HCT116 (cell line): ENCODE measurements around the gene ELMO2. TPM values are rescaled to one million over a fixed set of nuclear protein-coding genes. Genes with fewer than 3 reads are reported as not detected.

Experiments
- ATAC-seq: fragments of 200-7000 bp; cut with Tn5 transposase; 2 replicates; pipeline ENCODE4 v1.9.1; 2020; ENCODE audit warnings: mild to moderate bottlenecking, moderate library complexity
- BruUV-seq: library from RNA; stranded (reverse); fragments of 400-500 nt; replicated peaks from 2 replicates; lab custom pipeline; 2021; lab: Mats Ljungman, UMichigan
- CTCF ChIA-PET: fragments of 300-600 bp; sonication (Branson Sonifier 250); formaldehyde crosslinking; loops from one replicate; lab custom pipeline; 2021; ENCODE audit warnings: antibody characterized with exemption; lab: Charles Lee
- POLR2A ChIA-PET: fragments of 300-600, 350-600 bp; sonication (Branson Sonifier 250); formaldehyde crosslinking; loops from one replicate; lab custom pipeline; 2021; ENCODE audit warnings: antibody characterized with exemption; lab: Charles Lee
- RAD21 ChIA-PET, 2 experiments: fragments of 300-600 bp; sonication (Branson Sonifier 250); formaldehyde crosslinking; loops; one replicate each; lab custom pipeline; 2023; ENCODE audit warnings: low total read pairs in 2 of 2; ENCODE audit not compliant: uncharacterized antibody in 2 of 2, unreplicated experiment in 2 of 2, low non-redundant PET in 1 of 2; lab: Charles Lee
- DNase-seq: peaks from one replicate; pipeline ENCODE4 v3.0.0-alpha.2; 2010; ENCODE audit warnings: low read depth, low spot score
- H2AFZ ChIP-seq: fragments of 200-600 bp; shearing (Covaris generic), sonication (generic); 2 replicates; pipeline ENCODE4 v1.6.1; 2017; ENCODE audit warnings: low read depth, mixed run types, mixed read lengths, antibody characterized with exemption, low read length; ENCODE audit not compliant: poor library complexity, severe bottlenecking
- H3K27ac ChIP-seq: 2 replicates; pipeline ENCODE4 v1.5.1; 2012; ENCODE audit warnings: low read depth, low read length
- H3K27me3 ChIP-seq: fragments of 200-600 bp; sonication (generic); 2 replicates; pipeline ENCODE4 v1.6.1; 2016; ENCODE audit warnings: mixed run types, low read length, mixed read lengths; ENCODE audit not compliant: insufficient read depth
- H3K36me3 ChIP-seq, 2 experiments: fragments of 200-500 bp in 1 of 2; fragments of 200-600 bp in 1 of 2; sonication (Bioruptor generic) in 1 of 2; sonication (generic) in 1 of 2; 2 replicates each; pipeline versions ENCODE4 v1.5.1 to v1.6.1; 2014 to 2016; ENCODE audit warnings: low read length in 2 of 2, inconsistent platforms in 1 of 2, mixed read lengths in 1 of 2, mixed run types in 1 of 2; ENCODE audit not compliant: insufficient read depth in 2 of 2, control insufficient read depth in 1 of 2
- H3K4me1 ChIP-seq, 2 experiments: fragments of 200-600 bp in 1 of 2; sonication (generic) in 1 of 2; 2 replicates each; pipeline versions ENCODE4 v1.5.1 to v1.6.1; 2012 to 2017; ENCODE audit warnings: low read length in 2 of 2, inconsistent platforms in 1 of 2, mild to moderate bottlenecking in 1 of 2, mixed read lengths in 1 of 2, mixed run types in 1 of 2, moderate library complexity in 1 of 2; ENCODE audit not compliant: insufficient read depth in 2 of 2, control insufficient read depth in 1 of 2
- H3K4me2 ChIP-seq: fragments of 200-600 bp; sonication (generic); 2 replicates; pipeline ENCODE4 v1.6.1; 2017; ENCODE audit warnings: mixed run types, low read length, mixed read lengths
- H3K4me3 ChIP-seq, 2 experiments: fragments of 200-600 bp in 1 of 2; sonication (generic) in 1 of 2; replicated peaks in 1 of 2; 2 replicates each; pipeline ENCODE4 v1.5.1; 2011 to 2016; ENCODE audit warnings: low read length in 2 of 2, control low read depth in 1 of 2, low read depth in 1 of 2, mild to moderate bottlenecking in 1 of 2, mixed read lengths in 1 of 2, mixed run types in 1 of 2
- H3K79me2 ChIP-seq: fragments of 200-600 bp; sonication (generic); 2 replicates; pipeline ENCODE4 v1.6.1; 2017; ENCODE audit warnings: mild to moderate bottlenecking, mixed run types, low read length, moderate library complexity, mixed read lengths; ENCODE audit not compliant: insufficient read depth
- H3K9ac ChIP-seq: fragments of 200-600 bp; sonication (generic); 2 replicates; pipeline ENCODE4 v1.6.1; 2016; ENCODE audit warnings: low read length, mixed read lengths
- H3K9me2 ChIP-seq: fragments of 200-600 bp; sonication (generic), shearing (Covaris generic); 2 replicates; pipeline ENCODE4 v1.6.1; 2017; ENCODE audit warnings: mixed run types, mild to moderate bottlenecking, moderate library complexity; ENCODE audit not compliant: insufficient read depth
- H3K9me3 ChIP-seq, 2 experiments: fragments of 200-500 bp in 1 of 2; fragments of 200-600 bp in 1 of 2; sonication (Bioruptor generic) in 1 of 2; sonication (generic) in 1 of 2; 2 replicates each; pipeline ENCODE4 v1.6.1; 2014 to 2017; ENCODE audit warnings: low read length in 2 of 2, mixed read lengths in 2 of 2, inconsistent platforms in 1 of 2, low read depth in 1 of 2, mild to moderate bottlenecking in 1 of 2, mixed run types in 1 of 2, moderate library complexity in 1 of 2; ENCODE audit not compliant: control insufficient read depth in 1 of 2, insufficient read depth in 1 of 2
- H4K20me1 ChIP-seq: fragments of 200-600 bp; sonication (generic), shearing (Covaris generic); 2 replicates; pipeline ENCODE4 v1.6.1; 2017; ENCODE audit warnings: mixed run types, mild to moderate bottlenecking, moderate library complexity; ENCODE audit not compliant: insufficient read depth
- ATF3 ChIP-seq: IDR thresholded peaks from 2 replicates; pipeline ENCODE4 v1.6.1; 2012
- CBX3 ChIP-seq: IDR thresholded peaks from 2 replicates; pipeline ENCODE4 v1.6.1; 2012; ENCODE audit warnings: low read depth
- POLR2A ChIP-seq: IDR thresholded peaks from 2 replicates; pipeline ENCODE4 v1.7.0; 2011; ENCODE audit warnings: borderline replicate concordance; ENCODE audit not compliant: insufficient read depth, insufficient read length; ENCODE audit errors: extremely low read depth
- POLR2AphosphoS5 ChIP-seq: IDR thresholded peaks from 2 replicates; pipeline ENCODE4 v1.6.1; 2011; ENCODE audit warnings: mild to moderate bottlenecking, low read depth, low read length, moderate library complexity
- RAD21 ChIP-seq: IDR thresholded peaks from 2 replicates; pipeline ENCODE4 v1.6.1; 2012; ENCODE audit warnings: low read depth, mild to moderate bottlenecking
- SRF ChIP-seq: IDR thresholded peaks from 2 replicates; pipeline ENCODE4 v1.6.1; 2012; ENCODE audit warnings: low read depth
- ZFX ChIP-seq: fragments of 450-650 bp; IDR thresholded peaks from 2 replicates; pipeline ENCODE4 v1.6.1; 2017
- intact Hi-C: fragments of 100-400 bp; cut with micrococcal nuclease; formaldehyde crosslinking; loops from 2 replicates; pipeline ENCODE4 v1.10.0; 2022
- total RNA-seq: library from RNA; stranded (reverse); gene quantifications from one replicate; pipeline ENCODE4 v1.2.1, GENCODE V29; 2021; ENCODE audit not compliant: unreplicated experiment

ELMO2 gene
- total RNA-seq, 1 experiment from 2014 or later, result 22.9 TPM

DNA sequence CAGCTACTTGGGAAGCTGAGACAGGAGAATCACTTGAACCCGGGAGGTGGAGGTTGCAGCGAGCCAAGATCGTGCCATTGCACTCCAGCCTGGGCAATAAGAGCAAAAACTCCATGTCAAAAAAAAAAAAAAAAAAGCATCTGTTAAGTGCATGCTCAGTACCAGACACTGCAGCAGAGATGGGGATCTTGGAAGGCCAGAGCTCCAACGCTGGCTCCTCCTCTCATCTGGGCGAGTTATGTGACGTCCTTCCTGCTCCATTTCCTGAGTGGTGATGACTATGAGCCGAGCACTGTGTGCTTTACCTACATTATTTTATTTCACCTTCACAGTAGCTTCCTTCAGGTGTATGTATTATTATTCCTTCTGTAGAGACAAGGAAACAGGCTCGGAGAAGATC is 59.6 kb downstream of the ELMO2 start:
- no peak overlapping the region for H3K27ac ChIP-seq
- TF ChIP-seq ZFX (no peak), SRF (no peak), POLR2A (no peak), CBX3 (no peak), POLR2AphosphoS5 (no peak), ATF3 (no peak)
- peaks cover 10% of the 10 kb centered on the region; the same call in 1 of the 2 replicates for H3K27me3 ChIP-seq
- no peak overlapping the region for H3K4me3 ChIP-seq
- no peaks in the 10 kb centered on the region for H3K9me3 ChIP-seq
- H4K20me1 ChIP-seq, result no peaks in the 10 kb centered on the region
- BruUV-seq, result no TSS peak
- intact Hi-C loops, result no loop called here
- H3K4me1 ChIP-seq, result 0 out of 4 replicates have a peak, but pooled peaks cover 0 to 3% of the 10 kb centered on the region in 2 experiments
- CTCF ChIA-PET, result no interaction called here
- no peaks in the 10 kb centered on the region for H3K9me2 ChIP-seq
- H3K79me2 ChIP-seq, result no peaks in the 10 kb centered on the region
- DNase-seq, result no peak
- no peak overlapping the region for H3K9ac ChIP-seq
- H3K4me2 ChIP-seq, result no peak overlapping the region
- H2AFZ ChIP-seq, result no peak overlapping the region
- RAD21 ChIA-PET, result no interaction called here
- no peak for ATAC-seq
- POLR2A ChIA-PET, result no interaction called here
- peaks cover 0 to 6% of the 10 kb centered on the region in 2 experiments; a peak in 1 of 4 replicates for H3K36me3 ChIP-seq

GRCh38 chr20:46344488-46345162 is 61.8 kb downstream of the ELMO2 start:
- H3K4me1 ChIP-seq, result no peaks in the 10 kb centered on the region
- no peak overlapping the region for H3K27ac ChIP-seq
- intact Hi-C loops, result no loop called here
- ChIA-PET CTCF (no interaction called here), RAD21 (no interaction called here), POLR2A (no interaction called here)
- no peak overlapping the region for H3K4me3 ChIP-seq
- H2AFZ ChIP-seq, result no peak overlapping the region
- DNase-seq, result no peak
- no peaks in the 10 kb centered on the region; a peak in 1 of 4 replicates for H3K36me3 ChIP-seq
- no TSS peak for BruUV-seq
- no peak overlapping the region for H3K9ac ChIP-seq
- no peak for TF ChIP-seq RAD21
- TF ChIP-seq, all 23 proteins: peak for 0
- H3K4me2 ChIP-seq, result no peak overlapping the region
- H3K9me2 ChIP-seq, result no peaks in the 10 kb centered on the region
- no peaks in the 10 kb centered on the region for H3K9me3 ChIP-seq
- peaks cover 16% of the 10 kb centered on the region; the same call in 1 of the 2 replicates for H3K27me3 ChIP-seq
- H4K20me1 ChIP-seq, result no peaks in the 10 kb centered on the region
- ATAC-seq, result no peak
- no peaks in the 10 kb centered on the region for H3K79me2 ChIP-seq
